Measurements from ENCODE around the gene PUM2.
A peak's percentile ranks its signal among the peaks of the same experiment; 100 is the strongest.
"Not testable (repeated sequence)": the region's sequence is repeated elsewhere in the genome, so short reads cannot be mapped to it uniquely, and the experiment has no call there.

PUM2 gene

DNA sequence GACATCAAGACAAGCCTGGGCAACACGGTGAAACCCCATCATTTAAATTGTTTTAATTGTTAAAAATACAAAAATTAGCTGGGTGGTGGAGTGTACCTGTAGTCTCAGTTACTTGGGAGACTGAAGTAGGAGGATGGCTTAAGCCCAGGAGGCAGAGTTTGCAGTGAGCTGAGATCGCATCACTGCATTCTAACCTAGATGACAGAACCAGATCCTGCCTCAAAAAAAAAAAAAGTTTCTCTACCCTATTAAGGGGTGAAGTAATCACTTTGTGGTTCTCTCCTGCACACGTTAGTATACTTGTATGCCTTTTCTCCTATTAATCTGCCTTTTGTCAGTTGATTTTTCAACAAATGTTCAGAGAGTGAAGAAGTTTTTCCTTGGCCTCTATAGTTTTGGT, 18.1 kb upstream of the PUM2 start:
- no peak for DNase-seq (ENCODE audit: low spot score)

DNA sequence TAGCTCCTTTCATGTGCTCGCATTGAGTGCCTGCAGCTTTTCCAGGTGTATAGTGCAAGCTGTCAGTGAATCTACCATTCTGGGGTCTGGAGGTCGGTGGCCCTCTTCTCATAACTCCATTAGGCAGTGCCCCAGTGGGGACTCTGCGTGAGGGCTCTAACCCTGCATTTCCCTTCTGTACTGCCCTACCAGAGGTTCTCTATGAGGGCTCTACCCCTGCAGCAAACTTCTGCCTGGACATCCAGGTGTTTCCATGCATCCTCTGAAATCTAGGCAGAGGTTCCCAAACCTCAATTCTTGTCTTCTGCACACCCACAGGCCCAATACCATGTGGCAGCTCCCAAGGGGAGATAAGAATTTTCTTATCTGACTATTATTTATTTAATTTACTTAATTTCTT, 17.3 kb upstream of the PUM2 start:
- not testable (repeated sequence) for DNase-seq (ENCODE audit: low spot score)

DNA sequence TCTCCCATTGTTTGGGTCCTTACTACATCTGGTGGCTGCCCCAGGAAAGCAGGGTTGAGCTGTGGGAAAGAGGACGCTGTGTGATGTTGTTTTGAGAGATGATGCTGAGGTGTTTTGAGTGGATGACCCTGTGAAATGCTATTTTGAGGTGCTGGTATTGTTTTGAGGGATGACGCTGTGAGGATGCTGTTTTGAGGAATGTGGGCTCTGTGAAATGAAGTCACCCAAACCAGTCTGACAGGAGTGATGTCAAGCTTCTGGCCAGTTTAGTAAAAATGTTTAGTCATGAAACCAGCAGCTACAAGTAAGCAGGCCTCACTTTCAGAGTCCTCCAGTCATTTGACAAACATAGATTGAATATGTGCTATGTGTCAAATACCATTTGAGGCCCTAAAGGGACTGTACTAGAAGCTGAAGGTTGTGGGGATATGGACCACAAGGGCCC, 16.1 kb upstream of the PUM2 start:
- DNase-seq (ENCODE audit: low spot score) = peak; percentile 75

DNA sequence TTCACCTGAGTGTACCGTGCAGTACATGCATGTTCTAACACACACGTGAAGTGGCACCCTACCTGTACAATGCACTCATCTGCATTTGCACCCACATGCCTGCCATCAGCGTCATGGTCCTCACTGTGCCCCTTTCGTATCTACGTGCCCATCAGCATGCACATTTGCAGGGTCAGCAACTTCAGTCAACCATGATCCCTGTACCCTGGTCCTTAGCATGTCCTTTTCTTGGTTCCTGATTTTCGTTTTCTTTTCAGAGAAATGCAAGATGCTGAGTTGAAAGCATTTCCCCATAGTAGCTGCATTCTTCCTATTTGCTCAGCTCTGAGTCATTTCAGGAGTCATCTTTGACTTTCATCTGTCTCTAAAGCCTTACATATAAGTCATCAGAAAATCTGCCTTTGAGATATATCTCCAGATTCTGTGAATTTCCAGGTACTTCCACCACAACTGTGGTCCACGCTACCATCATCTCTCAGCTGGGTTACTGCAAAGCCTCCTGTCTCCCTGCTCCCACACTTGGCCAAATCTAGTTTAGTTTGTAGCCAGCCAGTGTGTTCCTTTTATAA, 14.7 kb upstream of the PUM2 start:
- DNase-seq (ENCODE audit: low spot score) = peak; percentile 95

DNA sequence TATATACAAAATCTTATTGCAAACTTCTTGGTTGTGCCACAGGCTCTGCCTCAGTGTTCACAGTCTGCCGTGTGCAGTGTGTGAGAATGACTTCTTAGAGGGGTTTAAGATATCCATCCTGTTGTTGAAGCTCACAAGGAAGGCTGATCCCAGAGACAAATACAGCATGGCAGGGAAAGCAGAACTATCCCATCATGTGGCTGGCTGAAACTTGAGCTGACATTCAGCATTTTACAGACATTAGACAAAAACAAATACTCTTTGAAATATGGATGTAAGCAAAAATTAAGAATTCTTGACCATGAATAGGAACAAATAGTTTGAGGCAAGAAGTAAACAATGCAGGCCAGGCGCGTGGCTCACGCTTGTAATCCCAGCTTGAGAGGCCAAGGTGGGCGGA, 12.9 kb upstream of the PUM2 start:
- no peak for DNase-seq (ENCODE audit: low spot score)

DNA sequence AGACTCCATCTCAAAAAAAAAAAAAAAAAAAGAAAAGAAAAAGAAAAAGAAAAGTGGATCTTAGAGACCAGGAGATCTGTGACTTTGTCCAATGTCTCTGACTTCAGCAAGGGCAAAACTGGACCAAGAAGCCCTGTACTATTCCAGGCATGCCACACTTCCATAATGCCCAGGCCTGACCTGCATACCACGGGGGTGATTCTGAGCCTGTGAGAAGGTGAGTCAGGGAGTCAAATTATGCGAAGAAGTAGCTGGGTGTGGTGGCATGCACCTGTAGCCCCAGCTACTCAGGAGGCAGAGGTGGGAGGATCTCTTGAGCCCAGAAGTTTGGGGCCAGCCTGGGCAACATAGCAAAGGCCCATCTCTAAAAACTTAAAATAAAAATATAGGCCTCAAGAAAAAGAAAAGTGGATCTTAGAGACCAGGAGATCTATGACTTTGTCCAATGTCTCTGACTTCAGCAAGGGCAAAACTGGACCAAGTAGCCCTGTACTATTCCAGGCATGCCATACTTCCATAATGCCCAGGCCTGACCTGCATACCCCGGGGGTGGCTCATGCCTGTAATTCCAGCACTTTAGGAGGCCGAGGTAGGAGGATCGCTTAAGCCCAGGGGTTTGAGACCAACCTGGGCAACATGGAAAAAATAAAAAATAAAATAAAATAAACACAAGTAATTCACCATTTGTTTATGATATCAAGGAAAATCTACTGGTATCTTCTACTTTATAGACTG, 12.2 kb upstream of the PUM2 start:
- no peak for DNase-seq (ENCODE audit: low spot score)

DNA sequence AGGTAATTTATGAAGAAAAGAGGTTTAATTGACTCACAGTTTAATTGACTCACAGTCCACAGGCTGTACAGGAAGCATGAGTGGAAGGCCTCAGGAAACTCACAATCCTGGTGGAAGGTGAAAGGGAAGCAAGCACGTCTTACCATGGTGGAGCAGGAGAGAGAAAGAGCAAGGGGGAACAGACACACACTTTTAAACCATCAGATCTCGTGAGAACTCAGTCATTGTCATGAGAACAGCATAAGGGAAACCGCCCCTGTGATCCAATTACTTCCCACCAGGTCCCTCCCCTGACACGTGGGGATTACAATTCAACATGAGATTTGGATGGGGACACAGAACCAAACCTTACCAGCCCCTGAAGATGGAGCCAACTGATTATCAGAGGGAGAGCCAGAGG, 11.2 kb upstream of the PUM2 start:
- DNase-seq (ENCODE audit: low spot score) = no peak

DNA sequence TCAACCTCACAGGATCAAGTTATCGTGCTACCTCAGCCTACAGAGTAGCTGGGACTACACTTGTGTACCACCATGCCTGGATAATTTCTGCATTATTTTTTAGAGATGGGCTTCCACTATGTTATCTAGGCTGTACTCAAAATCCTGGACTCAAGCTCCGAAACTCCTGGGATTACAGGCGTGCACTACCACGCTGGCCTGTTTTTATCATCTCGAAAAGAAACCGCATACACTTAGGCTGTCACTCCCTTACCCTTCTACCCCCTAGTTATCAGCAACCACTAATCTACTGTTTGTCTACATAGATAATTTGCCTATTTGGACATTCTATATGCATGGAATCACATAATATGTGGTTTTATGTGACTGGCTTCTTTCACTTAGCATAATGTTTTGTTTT, 8.5 kb upstream of the PUM2 start:
- DNase-seq (ENCODE audit: low spot score) = no peak

DNA sequence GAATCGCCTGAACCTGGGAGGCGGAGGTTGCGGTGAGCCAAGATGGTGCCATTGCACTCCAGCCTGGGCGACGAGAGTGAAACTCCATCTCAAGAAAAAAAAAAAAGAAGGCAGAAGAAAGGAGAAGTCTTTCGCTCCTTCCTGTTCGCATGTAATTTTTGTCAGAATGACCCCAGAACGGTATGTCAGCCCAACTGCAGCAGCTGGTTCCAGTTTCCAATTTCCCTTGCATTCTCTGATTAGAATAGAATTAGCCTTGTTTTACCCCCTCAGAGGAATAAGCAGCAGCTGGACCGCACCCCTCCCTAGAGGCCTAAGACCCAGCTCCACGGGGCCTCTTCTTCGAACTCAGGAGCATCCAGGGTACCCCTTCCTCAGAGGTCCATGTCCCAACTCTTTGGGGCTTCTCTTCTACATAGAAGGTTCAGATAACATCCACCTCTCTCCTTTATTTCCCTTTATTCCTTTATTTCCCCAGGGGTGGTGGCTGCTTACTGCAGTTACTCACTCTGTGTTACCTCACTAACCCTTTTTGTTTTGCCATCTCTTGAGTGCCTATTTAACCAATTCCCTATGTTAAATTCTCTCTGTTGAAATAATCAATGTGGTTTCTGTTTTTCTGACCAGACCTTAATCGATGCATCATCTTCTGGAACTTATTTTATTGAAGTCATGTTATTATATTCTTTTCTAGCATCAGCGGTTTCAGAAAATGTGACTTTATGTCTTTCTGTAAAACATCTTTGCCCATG, 7.2 kb upstream of the PUM2 start:
- DNase-seq (ENCODE audit: low spot score) = no peak

DNA sequence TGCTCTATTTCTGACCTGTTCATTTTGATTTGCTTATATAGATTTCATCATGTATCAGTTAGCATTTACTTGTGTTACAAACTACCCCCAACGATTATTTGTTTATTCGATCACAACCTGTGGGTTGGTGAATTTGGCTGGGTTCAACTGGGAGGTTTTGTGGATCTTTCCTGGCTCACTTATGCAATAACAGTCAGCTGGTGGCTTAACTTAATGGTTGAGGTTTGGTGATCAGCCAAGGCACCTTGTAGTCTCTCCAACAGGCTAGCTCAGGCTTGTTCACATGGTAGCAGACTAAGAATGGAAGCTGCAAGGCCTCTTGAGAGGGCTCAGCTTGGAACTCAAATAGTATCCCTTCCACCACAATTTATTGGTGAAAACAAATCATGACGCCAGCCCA, 5.4 kb upstream of the PUM2 start:
- no peak for DNase-seq (ENCODE audit: low spot score)

DNA sequence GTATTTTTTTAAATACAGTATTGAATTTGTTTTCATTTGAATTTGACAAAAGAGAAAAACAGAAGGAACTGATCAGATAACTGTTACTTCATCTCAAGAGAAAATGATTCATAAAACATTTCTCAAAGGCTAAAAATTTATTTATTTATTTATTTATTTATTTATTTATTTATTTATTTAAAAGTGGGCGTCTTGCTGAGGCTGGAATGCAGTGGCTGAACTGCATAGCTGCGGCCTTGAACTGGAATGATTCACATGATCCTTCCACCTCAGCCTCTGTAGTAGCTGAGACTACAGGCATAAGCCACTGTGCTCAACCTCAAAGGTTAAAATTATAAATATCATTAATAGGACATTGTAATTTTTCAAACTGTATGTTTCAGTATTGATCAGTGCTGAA, 4.5 kb upstream of the PUM2 start:
- DNase-seq (ENCODE audit: low spot score) = no peak

DNA sequence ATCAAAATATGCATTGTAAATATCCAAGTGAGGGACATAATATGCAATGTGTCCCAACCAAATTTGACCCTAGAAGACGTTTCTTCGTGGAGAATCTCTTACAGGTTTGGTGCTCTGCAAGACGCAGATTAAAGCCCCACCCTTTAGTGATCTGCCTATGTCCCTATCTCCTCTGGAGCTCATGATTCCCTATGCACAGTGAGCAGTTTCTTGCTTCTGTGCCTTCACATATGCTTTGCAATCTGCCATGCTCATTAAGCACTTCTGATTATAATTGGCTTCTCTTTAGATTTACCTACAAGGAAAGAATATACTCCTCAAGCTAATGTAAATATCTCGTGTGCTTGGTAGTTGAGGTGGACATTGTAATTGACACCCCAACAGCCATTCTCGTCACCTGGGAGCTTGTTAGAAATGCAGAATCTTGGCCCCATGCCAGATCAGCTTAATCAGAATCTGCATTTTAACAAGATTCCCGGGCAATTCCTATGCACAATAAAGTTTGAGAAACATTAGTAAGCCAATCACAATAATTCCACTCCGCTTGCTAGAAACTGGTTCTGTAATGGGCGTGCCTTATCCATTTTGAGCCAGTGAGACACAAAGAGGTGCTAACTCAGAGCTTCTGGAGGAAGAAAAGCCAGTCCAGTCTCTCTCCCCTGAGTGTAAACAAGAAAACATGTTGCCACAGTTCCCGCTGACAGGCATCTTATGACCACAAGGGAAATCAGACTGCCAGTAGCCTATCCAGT, 2.8 kb upstream of the PUM2 start:
- DNase-seq (ENCODE audit: low spot score) = no peak

DNA sequence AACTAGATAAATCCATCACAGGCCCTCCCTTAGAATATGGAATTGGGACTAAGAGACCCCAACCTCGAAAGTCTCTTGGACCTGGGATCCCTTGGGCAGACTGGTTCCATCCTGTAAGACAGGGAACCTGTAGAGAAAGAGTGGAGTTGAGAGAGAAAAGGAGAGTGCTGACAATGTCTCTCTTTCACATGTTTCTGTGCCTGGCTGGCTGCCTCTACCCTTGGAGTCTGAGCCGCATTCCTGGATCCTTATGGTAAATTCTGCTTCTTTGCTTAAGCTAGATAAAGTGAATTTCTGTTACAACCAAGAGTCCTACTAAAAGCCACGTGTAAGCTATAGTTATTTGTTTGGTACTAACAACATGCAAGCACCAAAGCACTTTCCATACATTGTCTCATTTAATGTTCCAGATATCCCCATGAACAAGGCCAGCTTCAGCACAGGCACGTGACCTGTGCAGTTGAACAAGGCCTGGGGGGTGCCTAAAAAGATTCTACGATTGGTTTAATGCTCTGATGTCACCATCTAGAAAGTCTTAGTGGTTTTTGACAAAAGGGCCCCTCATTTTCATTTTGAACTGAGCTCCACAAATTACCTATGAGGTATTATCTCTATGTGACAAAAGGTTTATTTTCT, 2.1 kb upstream of the PUM2 start:
- no peak for DNase-seq (ENCODE audit: low spot score)

DNA sequence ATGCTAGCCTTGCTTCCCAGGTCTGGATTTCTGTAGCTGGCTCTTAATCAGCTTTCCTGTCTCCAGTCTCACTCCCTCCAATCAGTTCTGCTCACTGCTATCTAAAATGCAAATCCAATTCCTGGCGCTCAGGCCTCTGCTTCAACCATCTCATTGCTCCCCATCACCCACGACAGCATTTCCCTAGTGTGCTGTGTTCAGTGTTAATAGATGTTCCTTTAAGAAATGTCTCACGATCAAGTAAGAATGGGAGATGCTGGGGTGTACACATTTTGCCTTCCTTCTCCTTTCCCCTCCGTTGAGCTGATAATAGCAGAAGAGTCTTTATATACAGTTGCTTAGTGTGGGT, 1.6 kb upstream of the PUM2 start:
- no peak for DNase-seq (ENCODE audit: low spot score)

DNA sequence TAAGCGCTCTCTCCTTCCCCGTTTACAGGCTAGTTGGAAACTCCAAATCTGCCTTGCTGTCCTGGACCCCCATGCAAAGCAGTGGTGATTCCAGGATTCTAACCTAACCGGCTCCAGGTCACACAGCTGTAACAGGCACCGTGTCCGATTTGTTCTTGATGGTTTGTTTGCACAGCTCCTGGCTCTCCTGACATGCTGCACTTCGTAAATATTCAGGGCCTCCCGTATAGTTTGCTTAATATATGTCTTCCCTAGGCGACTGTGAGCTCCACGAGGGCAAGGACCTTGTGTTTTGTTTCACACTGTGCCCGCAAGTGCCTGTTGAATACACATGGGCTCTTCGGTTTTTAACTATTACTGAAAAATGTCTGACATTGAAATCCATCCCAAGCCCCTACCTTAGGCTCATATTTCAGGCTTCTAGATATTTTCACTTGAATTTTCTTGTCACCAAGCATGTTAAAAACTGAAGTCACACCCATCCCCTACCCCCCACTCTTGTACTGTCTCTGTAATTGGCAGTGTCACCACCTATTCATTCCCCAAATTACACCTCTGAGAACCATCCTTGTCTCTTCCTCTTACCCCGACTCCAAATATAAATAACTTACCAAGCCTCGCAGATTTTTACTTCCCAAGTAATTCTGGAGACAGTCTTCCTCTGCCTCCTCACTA, 1.0 kb upstream of the PUM2 start:
- DNase-seq (ENCODE audit: low spot score) = peak; percentile 33

DNA sequence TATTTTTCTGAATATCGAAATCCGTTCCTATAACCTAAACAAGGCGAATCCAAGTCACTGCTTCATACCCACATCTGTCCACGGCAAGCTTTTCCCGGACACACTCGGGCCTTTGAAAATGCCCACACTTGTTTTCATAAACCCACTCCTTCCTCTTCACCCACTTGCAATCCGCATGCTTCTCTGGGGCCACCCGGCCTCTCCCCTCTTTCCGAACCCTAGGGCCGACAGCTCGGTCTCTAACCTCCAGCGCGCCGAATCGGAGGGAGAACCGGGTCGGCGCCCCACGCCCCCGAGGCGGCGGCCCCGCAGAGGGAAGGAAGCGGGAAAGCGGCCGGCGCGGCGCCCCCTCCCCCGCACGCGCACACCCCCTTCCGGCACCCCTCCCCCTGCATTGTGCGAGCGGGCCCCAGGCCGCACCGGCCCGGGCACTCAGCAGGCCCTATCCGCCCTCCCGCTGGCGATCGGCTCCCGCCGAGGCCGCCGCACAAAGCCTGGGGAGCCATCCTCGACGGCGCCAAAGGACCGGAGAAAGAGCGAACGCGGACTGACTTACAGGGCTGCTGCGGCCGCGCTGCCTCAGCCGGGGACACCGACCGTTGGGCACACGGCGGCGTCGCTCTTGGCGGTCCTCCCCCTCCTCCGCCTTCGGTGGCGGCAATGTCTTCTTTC, 467 bp downstream of the PUM2 start:
- DNase-seq (ENCODE audit: low spot score) = peak; percentile 50

DNA sequence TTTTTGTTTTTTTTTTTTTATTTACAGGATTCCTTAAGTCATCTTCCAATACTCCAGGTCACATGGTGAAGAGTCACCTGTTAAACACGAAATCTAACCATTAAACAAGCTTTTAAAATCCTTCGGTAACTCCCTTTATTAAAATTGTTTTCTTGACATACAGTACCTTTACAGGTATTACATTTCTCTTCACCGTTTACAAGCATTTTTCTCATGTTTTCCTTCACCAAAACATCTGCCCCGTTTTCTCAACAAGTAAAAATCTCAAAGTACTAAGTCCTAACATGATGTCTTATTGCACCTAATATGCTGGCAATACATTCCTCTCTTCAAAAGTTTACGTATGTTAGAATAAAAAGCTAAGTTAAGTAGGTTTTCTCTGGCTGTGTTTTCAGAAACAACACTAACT, 1.1 kb downstream of the PUM2 start:
- DNase-seq (ENCODE audit: low spot score) = no peak

DNA sequence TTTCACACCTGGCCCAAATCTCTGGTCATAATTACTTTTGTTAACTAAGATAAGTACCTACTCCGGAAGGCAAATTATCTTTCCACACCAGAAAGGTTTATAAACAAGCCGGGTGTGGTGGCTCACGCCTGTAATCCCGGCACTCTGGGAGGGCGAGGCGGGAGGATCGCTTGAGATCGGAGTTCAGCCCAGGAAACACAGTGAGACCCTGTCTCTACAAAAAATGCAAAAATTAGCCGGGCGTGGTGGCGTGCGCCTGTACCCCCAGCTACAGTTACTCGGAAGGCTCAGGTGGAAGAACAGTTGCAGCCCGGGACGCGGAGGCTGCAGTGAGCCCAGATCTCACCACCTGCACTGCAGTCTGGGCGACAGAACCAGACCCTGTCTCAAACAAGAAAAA, 2.1 kb downstream of the PUM2 start:
- DNase-seq (ENCODE audit: low spot score) = peak; percentile 15

DNA sequence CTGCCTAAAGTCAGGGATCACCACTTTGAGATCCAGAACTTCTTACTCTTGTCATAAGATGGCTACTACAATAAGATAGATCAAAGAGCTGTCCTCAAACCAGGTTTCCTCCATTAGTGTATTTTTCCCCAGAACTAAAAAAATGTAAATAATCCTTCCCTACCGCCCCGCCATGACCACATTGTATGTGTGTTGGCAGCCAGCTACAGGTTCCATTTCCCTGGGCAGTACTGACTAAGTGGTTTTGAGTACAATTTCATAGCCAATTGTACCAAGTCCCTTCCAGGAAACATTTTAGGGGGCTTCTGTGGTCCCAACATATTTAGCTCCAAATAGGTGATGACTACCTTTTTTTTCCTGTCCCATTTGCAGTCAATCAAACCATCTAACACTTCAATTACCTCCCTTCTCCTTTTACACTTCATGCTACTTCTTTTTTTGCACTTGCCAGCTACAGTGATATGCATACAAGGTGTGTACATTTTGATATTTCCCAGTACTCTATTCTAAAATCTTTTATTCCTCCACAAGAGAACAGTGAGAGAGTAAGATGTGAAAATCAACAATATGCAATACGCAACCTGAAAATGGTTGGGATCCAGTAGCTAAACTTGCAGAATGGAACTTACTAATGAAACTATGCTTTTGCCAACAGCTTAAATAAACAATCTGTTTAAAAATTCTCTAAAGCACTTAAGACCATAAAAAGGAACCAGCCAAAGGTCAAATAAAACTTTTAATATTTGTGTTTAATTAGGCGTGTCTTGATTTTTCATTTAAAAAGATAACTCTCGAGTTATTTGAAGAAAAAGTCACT, 3.9 kb downstream of the PUM2 start:
- DNase-seq (ENCODE audit: low spot score) = no peak

DNA sequence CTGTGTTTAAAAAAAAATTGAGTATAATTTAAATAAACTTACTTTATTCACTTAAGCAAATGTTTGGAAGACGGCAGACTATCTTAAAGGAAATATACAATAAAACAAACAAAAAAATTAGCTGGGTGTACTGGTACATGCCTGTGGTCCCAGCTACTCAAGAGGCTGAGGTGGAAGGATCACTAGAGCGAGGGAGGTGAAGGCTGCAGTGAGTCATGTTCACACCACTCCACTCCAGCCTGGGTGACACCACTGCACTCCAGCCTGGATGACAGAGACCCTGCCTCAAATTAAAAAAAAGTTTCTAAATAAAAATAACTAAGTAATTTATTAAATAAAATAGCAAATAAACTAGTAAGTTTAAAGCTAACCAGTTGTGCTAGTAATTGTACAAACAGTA, 7.5 kb downstream of the PUM2 start:
- peak; percentile 21 for DNase-seq (ENCODE audit: low spot score)

Data from activated CD4-positive, alpha-beta T cell treated with anti-CD3 and anti-CD28 coated beads, Interleukin-2, Interleukin-4, amounts not matched to agents 100 ng/mL and 50 ng/mL, durations not matched to agents 16 hours and 8 hours (primary cell).